Sigmoid colon (tissue), 4 donors: ENCODE measurements around the gene TMC1.

Experiments
- EP300 ChIP-seq, 4 donors: sonication (generic); formaldehyde crosslinking; IDR thresholded peaks; one replicate each; pipeline ENCODE4 v1.6.1; 2017; ENCODE audit warnings: antibody characterized with exemption in 4 of 4
- POLR2A ChIP-seq, 2 donors: fragments of 450-650 bp; IDR thresholded peaks; one replicate each; pipeline ENCODE4 v1.6.1; 2016; ENCODE audit warnings: antibody characterized with exemption in 2 of 2, mild to moderate bottlenecking in 2 of 2, moderate library complexity in 2 of 2
- POLR2AphosphoS5 ChIP-seq, 4 donors: sonication (generic); formaldehyde crosslinking; IDR thresholded peaks; one replicate each; pipeline ENCODE4 v1.6.1; 2017; ENCODE audit warnings: antibody characterized with exemption in 4 of 4
- TF ChIP-seq, protein P1 (sequence below), 4 experiments: fragments of 450-650 bp in 3 of 4; fragments of 200-600 bp in 1 of 4; IDR thresholded peaks; one replicate each; pipeline ENCODE4 v1.5.1; 2016 to 2019; ENCODE audit warnings: antibody characterized with exemption in 4 of 4, mild to moderate bottlenecking in 3 of 4, moderate library complexity in 2 of 4

DNA sequence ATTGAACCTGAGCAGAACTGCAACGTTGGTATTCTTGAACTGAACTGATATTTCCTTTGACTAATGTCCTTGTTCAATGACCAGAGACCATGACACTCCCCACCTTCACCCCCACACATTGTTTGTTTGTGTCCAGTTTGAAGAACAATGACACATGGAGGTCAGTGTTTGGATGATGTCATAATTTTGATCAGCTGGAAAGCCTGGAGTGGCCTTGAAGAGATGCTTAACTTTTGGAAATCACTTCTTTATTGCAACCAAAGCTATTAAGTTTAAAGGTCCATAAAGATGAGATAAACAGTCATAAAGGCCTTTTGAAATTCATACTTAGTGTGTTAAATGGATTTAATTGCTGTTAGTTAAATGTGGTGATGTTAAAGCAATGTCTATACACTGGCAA, 92.7 kb downstream of the TMC1 start:
- TF ChIP-seq, protein P1, sequence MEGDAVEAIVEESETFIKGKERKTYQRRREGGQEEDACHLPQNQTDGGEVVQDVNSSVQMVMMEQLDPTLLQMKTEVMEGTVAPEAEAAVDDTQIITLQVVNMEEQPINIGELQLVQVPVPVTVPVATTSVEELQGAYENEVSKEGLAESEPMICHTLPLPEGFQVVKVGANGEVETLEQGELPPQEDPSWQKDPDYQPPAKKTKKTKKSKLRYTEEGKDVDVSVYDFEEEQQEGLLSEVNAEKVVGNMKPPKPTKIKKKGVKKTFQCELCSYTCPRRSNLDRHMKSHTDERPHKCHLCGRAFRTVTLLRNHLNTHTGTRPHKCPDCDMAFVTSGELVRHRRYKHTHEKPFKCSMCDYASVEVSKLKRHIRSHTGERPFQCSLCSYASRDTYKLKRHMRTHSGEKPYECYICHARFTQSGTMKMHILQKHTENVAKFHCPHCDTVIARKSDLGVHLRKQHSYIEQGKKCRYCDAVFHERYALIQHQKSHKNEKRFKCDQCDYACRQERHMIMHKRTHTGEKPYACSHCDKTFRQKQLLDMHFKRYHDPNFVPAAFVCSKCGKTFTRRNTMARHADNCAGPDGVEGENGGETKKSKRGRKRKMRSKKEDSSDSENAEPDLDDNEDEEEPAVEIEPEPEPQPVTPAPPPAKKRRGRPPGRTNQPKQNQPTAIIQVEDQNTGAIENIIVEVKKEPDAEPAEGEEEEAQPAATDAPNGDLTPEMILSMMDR (IDR thresholded peaks at IDR 0.05) = no peak
- no peak for TF ChIP-seq EP300 (IDR thresholded peaks at IDR 0.05)
- no peak for TF ChIP-seq POLR2A (IDR thresholded peaks at IDR 0.05)
- TF ChIP-seq POLR2AphosphoS5 (IDR thresholded peaks at IDR 0.05) = no peak
